K562 (cell line): ENCODE data around the gene SNX14. TPM values are rescaled to one million over a fixed set of nuclear protein-coding genes. Genes with fewer than 3 reads are reported as not detected.

ENCODE experiments used
- ATAC-seq: fragments of 200-7000 bp; cut with Tn5 transposase; 3 replicates; pipeline ENCODE4 v1.9.1; 2020; ENCODE audit warnings: moderate library complexity
- BruUV-seq: library from RNA; stranded (reverse); fragments of 400-500 nt; replicated peaks from 2 replicates; lab custom pipeline; 2021; lab: Mats Ljungman, UMichigan
- CTCF ChIA-PET: fragments of 300-600 bp; formaldehyde crosslinking; extraction: SDS; loops from one replicate; lab custom pipeline; 2021; ENCODE audit warnings: low intra/inter-chr PET ratio; lab: Yijun Ruan, JAX
- POLR2A ChIA-PET: fragments of 300-600, 350-650 bp; sonication (Branson Sonifier 250); formaldehyde crosslinking; extraction: SDS; loops from one replicate; lab custom pipeline; 2021; ENCODE audit warnings: antibody characterized with exemption, inconsistent platforms; lab: Yijun Ruan, JAX
- DNase-seq, 4 experiments: peaks; one replicate each; pipeline versions ENCODE4 v3.0.0 to v3.0.0-alpha.2; 2011 to 2018; ENCODE audit warnings: low spot score in 3 of 4, mixed read lengths in 3 of 4; ENCODE audit errors: extremely low read depth in 1 of 4
- FAIRE-seq: peaks from 2 replicates; lab custom pipeline; 2011; peaks lifted over from hg19 to GRCh38; lab: Jason Lieb, UNC
- H2AFZ ChIP-seq: 2 replicates; pipeline ENCODE4 v1.6.0; 2011; ENCODE audit warnings: low read depth, low read length, control low read depth, inconsistent platforms
- H3K27ac ChIP-seq: fragments of 200-600 bp; 3 replicates; pipeline ENCODE4 v1.8.0; 2011; ENCODE audit warnings: low read depth, mild to moderate bottlenecking, control low read depth, inconsistent platforms, low read length, moderate library complexity, mixed read lengths; ENCODE audit errors: extremely low read depth
- H3K27me3 ChIP-seq, 2 experiments: fragments of 300-600 bp in 1 of 2; 2 replicates in 1 of 2; 3 replicates in 1 of 2; pipeline versions ENCODE4 v1.6.0 to v1.8.0; 2011; ENCODE audit warnings: inconsistent platforms in 2 of 2, low read length in 2 of 2, mild to moderate bottlenecking in 1 of 2, mixed read lengths in 1 of 2, moderate library complexity in 1 of 2; ENCODE audit not compliant: control insufficient read depth in 2 of 2, insufficient read depth in 2 of 2
- H3K36me3 ChIP-seq: fragments of 300-600 bp; 3 replicates; pipeline ENCODE4 v1.8.0; 2011; ENCODE audit warnings: mild to moderate bottlenecking, low read length, inconsistent platforms; ENCODE audit not compliant: control insufficient read depth, insufficient read depth
- H3K4me1 ChIP-seq, 2 experiments: fragments of 200-600 bp in 1 of 2; replicated peaks in 1 of 2; 2 replicates in 1 of 2; 3 replicates in 1 of 2; pipeline versions ENCODE4 v1.5.1 to v1.8.0; 2011; ENCODE audit warnings: inconsistent platforms in 2 of 2, low read length in 2 of 2, mild to moderate bottlenecking in 1 of 2, mixed read lengths in 1 of 2, moderate library complexity in 1 of 2; ENCODE audit not compliant: control insufficient read depth in 2 of 2, insufficient read depth in 2 of 2
- H3K4me2 ChIP-seq: 2 replicates; pipeline ENCODE4 v1.6.1; 2011; ENCODE audit warnings: low read length, control low read depth, inconsistent platforms, mixed read lengths; ENCODE audit not compliant: insufficient read depth
- H3K4me3 ChIP-seq: fragments of 200-600 bp; sonication (generic), shearing (Covaris generic); 2 replicates; pipeline ENCODE4 v1.5.1; 2016; ENCODE audit warnings: control low read depth, inconsistent platforms
- H3K79me2 ChIP-seq: fragments of 200-600 bp; 3 replicates; pipeline ENCODE4 v1.8.0; 2011; ENCODE audit warnings: low read length, inconsistent platforms; ENCODE audit not compliant: control insufficient read depth, insufficient read depth
- H3K9ac ChIP-seq, 2 experiments: 2 replicates each; pipeline versions ENCODE4 v1.6.0 to v1.6.1; 2011; ENCODE audit warnings: low read depth in 2 of 2, low read length in 2 of 2, control low read depth in 1 of 2, inconsistent platforms in 1 of 2, mild to moderate bottlenecking in 1 of 2, mixed read lengths in 1 of 2; ENCODE audit not compliant: insufficient read depth in 1 of 2
- H3K9me1 ChIP-seq: one replicate; pipeline ENCODE4 v1.6.0; 2011; ENCODE audit warnings: inconsistent platforms, mild to moderate bottlenecking, low read length, moderate library complexity; ENCODE audit not compliant: control insufficient read depth, insufficient read depth
- H3K9me3 ChIP-seq: replicated peaks from 2 replicates; pipeline ENCODE4 v1.5.1; 2011; ENCODE audit warnings: low read depth, low read length, inconsistent platforms; ENCODE audit not compliant: control insufficient read depth, insufficient read depth
- H4K20me1 ChIP-seq: replicated peaks from 2 replicates; pipeline ENCODE4 v1.6.1; 2011; ENCODE audit warnings: low read length, inconsistent platforms, mixed read lengths; ENCODE audit not compliant: control insufficient read depth, insufficient read depth
- CBX2 ChIP-seq: fragments of 200-600 bp; sonication (generic); IDR thresholded peaks from one replicate; pipeline ENCODE4 v1.6.1; 2012; ENCODE audit warnings: mild to moderate bottlenecking, low read length, inconsistent platforms; ENCODE audit not compliant: insufficient read depth, poor library complexity, severe bottlenecking
- NR2C2 ChIP-seq, 2 experiments: fragments of 200-800 bp in 1 of 2; sonication (Bioruptor generic) in 1 of 2; sonication (generic) in 1 of 2; formaldehyde crosslinking in 1 of 2; IDR thresholded peaks; 2 replicates each; pipeline versions ENCODE4 v1.6.1 to v1.8.0; 2016 to 2022; ENCODE audit warnings: mild to moderate bottlenecking in 1 of 2, missing compliant biosample characterization in 1 of 2, missing genetic modification characterization in 1 of 2, missing genetic modification reagents in 1 of 2
- OTX1 ChIP-seq: fragments of 450-650 bp; formaldehyde crosslinking; IDR thresholded peaks from 2 replicates; pipeline ENCODE4 v1.4.0; 2022; ENCODE audit warnings: mild to moderate bottlenecking
- TOE1 ChIP-seq, 2 experiments: fragments of 450-650 bp in 1 of 2; sonication (generic) in 1 of 2; formaldehyde crosslinking in 1 of 2; IDR thresholded peaks; 2 replicates each; pipeline versions ENCODE4 v1.7.1 to v1.8.0; 2016 to 2022; ENCODE audit warnings: borderline replicate concordance in 2 of 2, mild to moderate bottlenecking in 2 of 2, antibody characterized with exemption in 1 of 2, inconsistent platforms in 1 of 2, low read depth in 1 of 2, missing genetic modification reagents in 1 of 2, moderate library complexity in 1 of 2
- ZNF224 ChIP-seq: sonication (generic); formaldehyde crosslinking; IDR thresholded peaks from 2 replicates; pipeline ENCODE4 v1.8.0; 2022; ENCODE audit warnings: mild to moderate bottlenecking, missing genetic modification reagents
- ZNF76 ChIP-seq: fragments of 250-450 bp; sonication (Bioruptor Pico); IDR thresholded peaks from 2 replicates; pipeline ENCODE4 v1.4.0; 2020; ENCODE audit warnings: mild to moderate bottlenecking, moderate library complexity, borderline replicate concordance
- WGBS: fragments of 100-300 bp; shearing (Covaris generic); methylation state at CpG from one replicate; pipeline ENCODE4 v1.1.6; 2016; ENCODE audit warnings: low coverage, mixed read lengths; ENCODE audit not compliant: insufficient coverage; ENCODE audit errors: missing lambda C conversion rate; 5-methylcytosine and 5-hydroxymethylcytosine counted together
- in situ Hi-C: fragments of 300-500 bp; cut with MboI; formaldehyde crosslinking; loops from 4 replicates; pipeline ENCODE4 v1.15.0; 2018; ENCODE audit warnings: inconsistent platforms, mixed read lengths
- intact Hi-C: fragments of 100-400 bp; cut with micrococcal nuclease; formaldehyde crosslinking; loops from 2 replicates; pipeline ENCODE4 v1.14.2; 2022
- polyA plus RNA-seq, 8 experiments: library from polyadenylated mRNA; depleted of rRNA in 4 of 8; stranded (reverse) in 5 of 8; unstranded in 3 of 8; fragments of >200 nt; fragmentation: Nextera tagmentation in 2 of 8; fragmentation: Illumina TruSeq in 1 of 8; extraction: Ambion mirVana in 2 of 8; extraction: Trizol in 1 of 8; gene quantifications; 2 replicates each; pipeline versions ENCODE4 v1.2.1 to v1.2.3, GENCODE V29; 2011 to 2014; ENCODE audit warnings: inconsistent platforms in 1 of 8, missing spikeins in 1 of 8
- total RNA-seq, 7 experiments: library from RNA; depleted of rRNA in 6 of 7; stranded (reverse); fragments of >200 nt in 6 of 7; fragmentation: Illumina TruSeq in 2 of 7; extraction: Trizol in 2 of 7; gene quantifications; 2 replicates each; pipeline versions ENCODE4 v1.2.1 to v1.2.3, GENCODE V29; 2011 to 2021; ENCODE audit warnings: low replicate concordance in 1 of 7
- TF ChIP-seq, protein P1 (sequence below), 2 experiments: IDR thresholded peaks; 2 replicates each; pipeline ENCODE4 v1.6.1; 2011; ENCODE audit warnings: borderline replicate concordance in 1 of 2, control low read depth in 1 of 2, low read depth in 1 of 2, low read length in 1 of 2, mild to moderate bottlenecking in 1 of 2, mixed read lengths in 1 of 2, moderate library complexity in 1 of 2; ENCODE audit not compliant: insufficient read depth in 1 of 2, insufficient read length in 1 of 2, poor library complexity in 1 of 2, severe bottlenecking in 1 of 2; ENCODE audit errors: extremely low read depth in 1 of 2

SNX14 gene
- total and polyA plus RNA-seq, 9 of the 15 experiments (the other 6 are each of a cell fraction or from before 2014, with no cell fraction given): 46.5 to 140 (median 71.2) TPM

DNA sequence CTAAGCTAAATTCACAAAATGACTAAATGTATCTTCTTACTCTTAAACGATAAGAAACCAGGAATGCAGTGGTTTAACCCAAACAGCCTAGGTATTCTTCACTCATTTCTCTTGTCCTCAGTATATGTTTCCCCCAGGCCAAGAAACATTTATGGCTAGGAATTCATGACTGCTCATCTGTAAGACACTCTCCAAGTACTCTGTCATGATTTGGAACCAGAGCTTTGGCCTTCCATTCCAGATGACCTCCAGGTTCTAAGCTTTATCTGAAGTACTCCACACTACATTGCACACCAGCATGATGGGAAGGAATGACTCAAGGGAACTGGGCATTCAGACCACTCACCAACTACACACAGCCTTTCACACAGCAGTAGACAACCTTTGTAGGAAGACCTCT, 114.5 kb downstream of the SNX14 start:
- CTCF ChIA-PET: no interaction called here
- peaks cover 0 to 5% of the 10 kb centered on the region in 2 experiments; a peak in 2 of 5 replicates for H3K4me1 ChIP-seq
- no peak overlapping the region for H3K27ac ChIP-seq
- H4K20me1 ChIP-seq: no peaks in the 10 kb centered on the region
- H3K9me1 ChIP-seq: no peaks in the 10 kb centered on the region
- in situ Hi-C loops (no loop called here), intact Hi-C loops (no loop called here)
- H3K4me3 ChIP-seq: no peak overlapping the region
- no peaks in the 10 kb centered on the region for H3K36me3 ChIP-seq
- no peaks in the 10 kb centered on the region for H3K79me2 ChIP-seq
- POLR2A ChIA-PET: interaction anchor here (0.8 kb wide), 1 partner anchor 27 kb away, joined by 3 read pairs; no protein-coding TSS in a partner anchor
- no peak overlapping the region for H2AFZ ChIP-seq
- DNase-seq: no peak
- BruUV-seq: no TSS peak
- no peaks in the 10 kb centered on the region; the same call in 1 of the 2 replicates for H3K9me3 ChIP-seq
- TF ChIP-seq NR2C2 (CRISPR knock-in tag; IDR thresholded peaks at IDR 0.05) (no peak), NR2C2 (tag; IDR thresholded peaks at IDR 0.05) (no peak), ZNF224 (CRISPR knock-in tag) (no peak), TOE1 (IDR thresholded peaks at IDR 0.05; ENCODE audit: borderline replicate concordance) (no peak), TOE1 (CRISPR knock-in tag; IDR thresholded peaks at IDR 0.05; ENCODE audit: borderline replicate concordance, low read depth) (no peak), ZNF76 (CRISPR knock-in tag) (no peak), CBX2 (no peak), OTX1 (CRISPR knock-in tag) (no peak)
- TF ChIP-seq, protein P1, sequence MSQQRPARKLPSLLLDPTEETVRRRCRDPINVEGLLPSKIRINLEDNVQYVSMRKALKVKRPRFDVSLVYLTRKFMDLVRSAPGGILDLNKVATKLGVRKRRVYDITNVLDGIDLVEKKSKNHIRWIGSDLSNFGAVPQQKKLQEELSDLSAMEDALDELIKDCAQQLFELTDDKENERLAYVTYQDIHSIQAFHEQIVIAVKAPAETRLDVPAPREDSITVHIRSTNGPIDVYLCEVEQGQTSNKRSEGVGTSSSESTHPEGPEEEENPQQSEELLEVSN (IDR thresholded peaks at IDR 0.05; ENCODE audit: borderline replicate concordance in 1 of 2, extremely low read depth in 1 of 2, insufficient read depth in 1 of 2, insufficient read length in 1 of 2, low read depth in 1 of 2, low read length in 1 of 2, poor library complexity in 1 of 2, severe bottlenecking in 1 of 2): no peak
- no peak for FAIRE-seq
- no peak overlapping the region for H3K4me2 ChIP-seq
- no peaks in the 10 kb centered on the region; a peak in 1 of 5 replicates for H3K27me3 ChIP-seq
- WGBS: 0% methylated on average over 1 of the region's 1 CpG
- no peak overlapping the region for H3K9ac ChIP-seq
- no peak for ATAC-seq
